GM21717 (cell line): Measurements from ENCODE around the gene TCL1B.

Experiments
- ATAC-seq: cut with Tn5 transposase; IDR thresholded peaks from one replicate; pipeline ENCODE4 v1.9.1; 2021; ENCODE audit warnings: mild to moderate bottlenecking, moderate library complexity; ENCODE audit not compliant: unreplicated experiment

The TCL1B gene

GRCh38 chr14:95685978-95686922, at the start of gene TCL1B:
Gene TCL1B, plus strand, starts transcription at chr14:95686426. Its CDS starts 42 bp downstream, at chr14:95686468.
- ATAC-seq: no peak

DNA sequence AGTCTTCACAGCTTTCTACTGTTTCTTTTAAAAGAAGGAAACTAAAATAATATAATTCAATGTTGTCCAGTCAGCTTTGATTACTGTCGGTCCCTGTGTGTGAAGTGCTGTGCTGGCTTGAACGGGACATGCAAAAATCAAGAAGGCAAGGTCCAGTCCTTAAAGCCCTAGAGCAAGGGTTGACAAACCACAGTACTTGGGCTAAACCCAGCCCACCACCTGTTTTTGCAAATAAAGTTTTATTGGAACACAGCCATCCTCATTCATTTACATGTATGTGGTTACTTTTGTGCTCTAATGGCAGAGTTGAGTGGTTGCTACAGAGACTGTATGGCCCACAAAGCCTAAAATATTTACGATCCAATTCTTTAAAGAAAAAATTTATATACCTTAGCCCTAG, 41.2 kb upstream of the TCL1B start:
- no peak for ATAC-seq

GRCh38 chr14:95645389-95645996, 40.7 kb upstream of the TCL1B start:
- no peak for ATAC-seq

- no peak for ATAC-seq
Measured at GRCh38 chr14:95647926-95648325, 38.3 kb upstream of the TCL1B start.

DNA sequence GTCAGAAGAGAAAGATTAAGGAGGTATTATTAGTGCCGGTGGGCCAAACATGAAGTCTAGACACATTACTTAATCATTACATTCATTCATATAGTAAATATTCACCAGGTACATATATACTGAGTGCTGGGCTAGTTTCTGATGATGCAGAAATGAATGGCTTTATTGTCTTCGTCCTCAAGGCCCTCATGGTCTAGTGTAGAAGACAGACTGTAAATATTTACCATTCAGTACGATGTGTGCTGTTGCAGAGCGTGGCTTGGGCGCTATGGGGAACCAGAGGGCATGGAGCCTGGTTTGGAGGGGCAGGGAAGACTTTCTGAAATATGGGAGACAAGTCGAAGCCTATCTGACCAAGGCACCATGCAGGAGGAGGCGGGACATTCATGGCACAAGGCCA, 37.0 kb upstream of the TCL1B start:
- ATAC-seq: no peak

- ATAC-seq: no peak
Measured at GRCh38 chr14:95651028-95651427, 35.2 kb upstream of the TCL1B start.

- no peak for ATAC-seq
Measured at GRCh38 chr14:95651821-95652583, 34.2 kb upstream of the TCL1B start.

- no peak for ATAC-seq
Measured at GRCh38 chr14:95652690-95653089, 33.5 kb upstream of the TCL1B start.

DNA sequence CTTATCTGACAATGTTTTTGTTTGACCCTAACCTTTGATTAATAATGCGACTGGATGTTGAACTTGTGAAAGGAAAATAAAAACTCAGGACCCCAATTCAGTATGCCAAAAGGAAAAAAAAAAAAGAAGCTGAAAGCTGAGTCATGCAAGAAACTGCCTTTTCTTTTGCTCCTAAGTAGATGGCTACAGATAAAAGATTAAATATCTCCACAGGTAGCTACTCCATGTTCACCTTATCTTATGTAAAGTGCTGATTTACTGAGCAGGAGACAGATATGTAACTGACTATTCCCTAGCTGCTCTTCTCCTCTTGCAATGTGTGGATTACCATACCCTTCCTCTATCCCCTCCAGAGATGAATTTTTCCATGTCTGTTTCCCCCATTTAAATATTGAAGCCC, 30.8 kb upstream of the TCL1B start:
- no peak for ATAC-seq

DNA sequence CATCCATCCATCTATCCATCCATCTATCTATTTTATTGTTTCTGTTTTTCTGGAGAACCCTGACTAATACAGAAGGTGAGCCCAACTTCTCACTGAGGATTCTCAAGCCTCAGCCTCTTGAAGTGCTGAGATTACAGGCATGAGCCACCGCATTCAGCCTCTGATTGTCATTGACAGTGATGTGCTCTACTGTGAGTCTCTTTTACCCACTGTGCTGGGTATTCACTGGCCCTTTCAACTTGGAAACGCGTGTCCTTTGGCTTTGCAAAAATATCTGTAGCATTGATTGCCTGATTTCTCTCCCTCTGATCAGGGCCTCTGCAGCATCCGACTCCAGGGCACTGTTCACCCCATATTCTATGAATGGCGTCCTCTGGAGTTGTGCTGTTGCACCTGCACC, 29.6 kb upstream of the TCL1B start:
- no peak for ATAC-seq

GRCh38 chr14:95657454-95657853, 28.8 kb upstream of the TCL1B start:
- no peak for ATAC-seq

DNA sequence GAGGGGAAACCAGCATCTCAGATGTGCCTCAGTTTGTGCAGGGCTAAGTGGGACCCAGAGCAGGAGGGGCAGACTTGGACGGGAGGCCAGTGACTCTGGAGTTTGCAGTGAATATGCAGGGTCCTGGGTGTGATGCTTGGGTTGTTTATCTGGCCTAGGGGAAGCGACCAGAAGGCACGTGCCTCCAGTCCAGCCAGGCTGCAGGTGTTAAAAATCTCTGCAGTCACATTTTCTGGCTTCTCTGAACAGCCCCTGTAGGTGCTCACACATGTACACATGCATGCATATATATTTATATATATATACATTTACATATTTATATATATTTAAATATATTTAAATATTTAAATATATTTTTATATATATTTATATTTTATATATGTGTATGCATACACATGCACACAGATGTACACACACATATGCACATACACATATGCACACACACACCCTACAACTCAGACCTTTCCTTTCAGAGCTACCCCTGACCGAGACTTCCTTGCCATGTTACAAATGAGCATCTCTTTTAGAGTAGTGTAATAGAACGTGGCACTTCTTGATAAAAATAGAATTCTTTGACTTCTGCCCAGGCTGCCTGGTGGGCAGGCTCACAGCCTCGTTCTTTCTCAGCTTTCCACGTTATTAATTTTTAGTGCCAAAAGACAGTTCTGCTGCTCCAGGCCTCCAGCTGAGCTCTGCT, 26.8 kb upstream of the TCL1B start:
- no peak for ATAC-seq

- no peak for ATAC-seq
Measured at GRCh38 chr14:95659990-95660385, 26.2 kb upstream of the TCL1B start.

- ATAC-seq: no peak
Measured at GRCh38 chr14:95660651-95661515, 25.3 kb upstream of the TCL1B start.

- ATAC-seq: peak; percentile 43
Measured at GRCh38 chr14:95662376-95663186, 23.6 kb upstream of the TCL1B start.

DNA sequence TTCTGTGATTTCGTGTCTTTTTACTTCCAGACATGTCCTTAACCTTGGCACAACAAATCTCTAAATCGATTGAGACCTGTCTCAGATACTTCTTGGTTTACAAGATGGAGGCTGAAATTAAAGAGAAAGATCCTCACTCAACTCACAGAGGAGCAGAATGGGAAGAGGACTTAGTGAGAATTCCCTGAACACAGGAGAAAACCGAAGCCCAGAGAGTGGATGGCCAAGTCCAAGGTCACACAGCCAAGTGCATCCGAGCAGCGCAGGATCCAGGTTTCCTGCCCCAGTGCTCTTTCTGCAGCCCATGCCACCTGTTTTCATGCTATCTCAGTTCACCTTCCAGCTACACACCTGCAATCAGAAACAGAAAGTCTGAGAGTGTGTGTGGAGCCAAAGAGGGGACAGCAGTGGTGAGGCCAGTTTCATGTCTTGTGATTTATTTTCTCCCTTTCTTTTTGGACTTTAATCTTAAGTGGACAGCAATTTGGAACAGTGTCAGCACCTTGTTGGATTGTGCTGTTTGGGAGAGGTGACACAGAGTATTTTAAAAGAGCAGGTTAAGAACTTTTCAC, 22.9 kb upstream of the TCL1B start:
- ATAC-seq: peak; percentile 30

DNA sequence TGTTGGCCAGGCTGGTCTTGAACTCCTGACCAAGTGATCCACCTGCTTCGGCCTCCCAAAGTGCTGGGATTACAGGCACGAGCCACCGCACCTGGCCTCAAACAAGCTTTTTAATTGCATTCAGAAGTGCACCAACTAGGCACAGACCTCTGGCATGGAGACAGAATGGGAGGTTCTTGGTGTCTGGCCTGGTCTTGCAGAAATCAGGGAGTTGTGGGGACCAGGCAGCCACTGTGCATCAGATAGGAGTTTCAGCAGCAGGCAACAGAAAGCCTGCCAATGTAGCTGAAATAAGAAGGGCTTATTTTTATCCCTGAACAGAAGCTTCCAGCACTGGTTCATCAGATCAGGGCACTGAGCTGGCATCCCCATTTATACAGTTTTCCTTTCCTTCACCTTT, 22.2 kb upstream of the TCL1B start:
- no peak for ATAC-seq

DNA sequence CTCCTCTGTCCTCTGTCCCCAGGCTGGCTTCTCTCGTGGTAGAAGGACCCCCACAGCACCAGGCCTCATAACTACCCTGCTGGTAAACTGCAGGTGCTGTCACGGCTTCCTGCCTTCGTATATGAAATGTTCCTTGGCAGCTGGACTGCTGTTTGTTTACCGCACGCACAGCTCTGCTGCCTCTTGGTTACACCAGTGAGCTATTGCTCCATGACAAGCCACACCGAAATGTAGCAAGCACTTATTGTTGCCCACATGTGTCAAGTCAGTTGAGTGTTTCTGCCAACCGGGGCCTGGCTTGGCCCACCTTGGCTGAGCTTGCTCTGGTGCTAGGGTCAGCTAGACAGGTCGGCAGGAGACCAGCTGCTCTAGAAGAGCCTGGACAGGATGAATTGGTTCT, 21.7 kb upstream of the TCL1B start:
- no peak for ATAC-seq

DNA sequence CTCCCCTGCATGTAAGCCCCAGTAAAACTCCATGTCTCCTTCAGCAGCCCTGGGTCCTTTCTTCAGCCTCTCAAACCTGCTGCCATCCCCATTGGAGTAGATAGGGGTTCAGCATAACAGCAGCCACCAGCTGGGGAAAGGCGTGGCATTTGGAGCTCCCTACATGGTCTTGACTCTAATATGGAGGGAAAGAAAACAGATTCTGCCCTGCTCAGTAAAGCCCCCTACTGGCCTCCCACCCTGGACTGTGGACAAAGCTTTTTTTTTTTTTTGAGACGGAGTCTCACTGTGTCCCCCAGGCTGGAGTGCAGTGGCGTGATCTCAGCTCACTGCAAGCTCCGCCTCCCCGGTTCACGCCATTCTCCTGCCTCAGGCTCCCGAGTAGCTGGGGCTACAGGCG, 20.7 kb upstream of the TCL1B start:
- peak; percentile 26 for ATAC-seq
